ENCODE measurements around the gene USF1. TPM values are rescaled to one million over a fixed set of nuclear protein-coding genes. Genes with fewer than 3 reads are reported as not detected.

Gene USF1
- total RNA-seq, 1 donor from 2014 or later, result 45.9 TPM

DNA sequence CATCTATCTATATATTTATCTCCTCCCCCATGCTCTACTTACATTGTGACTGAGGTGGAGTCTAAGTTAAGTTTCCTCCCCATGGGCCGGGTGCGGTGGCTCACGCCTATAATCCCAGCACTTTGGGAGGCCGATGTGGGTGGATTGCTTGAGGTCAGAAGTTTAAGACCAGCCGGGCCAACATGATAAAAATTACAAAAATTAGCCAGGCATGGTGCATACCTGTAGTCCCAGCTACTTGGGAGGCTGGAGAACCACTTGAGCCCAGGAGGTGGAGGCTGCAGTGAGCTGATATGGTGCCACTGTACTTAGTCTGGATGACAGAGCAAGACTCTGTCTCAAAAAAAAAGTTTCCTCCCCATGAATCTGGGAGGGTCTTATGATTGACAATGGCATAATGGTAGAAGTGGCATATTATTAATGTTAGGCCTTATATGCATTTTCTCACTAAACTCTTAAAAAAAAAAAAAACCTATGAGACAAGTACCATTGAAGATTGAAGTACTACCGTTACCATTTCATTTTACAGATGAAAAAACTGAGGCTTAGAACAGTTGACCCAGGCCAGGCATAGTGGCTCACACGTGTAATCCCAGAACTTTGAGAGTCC lies 36.1 kb downstream of the USF1 start:
- Histone ChIP-seq H3K4me3 (ENCODE audit: low read depth, low read length) (no peak overlapping the region), H3K36me3 (ENCODE audit: control insufficient read depth, insufficient read depth, low read length) (no peaks in the 10 kb centered on the region), H3K27me3 (ENCODE audit: control insufficient read depth, insufficient read depth, low read length) (no peaks in the 10 kb centered on the region)
- DNase-seq (ENCODE audit: low read depth), result no peak
- no peak for TF ChIP-seq CTCF (IDR thresholded peaks at IDR 0.05; ENCODE audit: insufficient read depth, low read length, poor library complexity, severe bottlenecking)

- Histone ChIP-seq H3K27me3 (ENCODE audit: control insufficient read depth, insufficient read depth, low read length) (no peaks in the 10 kb centered on the region), H3K4me3 (ENCODE audit: low read depth, low read length) (no peak overlapping the region), H3K36me3 (ENCODE audit: control insufficient read depth, insufficient read depth, low read length) (no peaks in the 10 kb centered on the region)
- no peak for DNase-seq (ENCODE audit: low read depth)
- no peak for TF ChIP-seq CTCF (IDR thresholded peaks at IDR 0.05; ENCODE audit: insufficient read depth, low read length, poor library complexity, severe bottlenecking)
These were observed 36.8 kb downstream of the USF1 start for GRCh38 chr1:161008869-161009510.

DNA sequence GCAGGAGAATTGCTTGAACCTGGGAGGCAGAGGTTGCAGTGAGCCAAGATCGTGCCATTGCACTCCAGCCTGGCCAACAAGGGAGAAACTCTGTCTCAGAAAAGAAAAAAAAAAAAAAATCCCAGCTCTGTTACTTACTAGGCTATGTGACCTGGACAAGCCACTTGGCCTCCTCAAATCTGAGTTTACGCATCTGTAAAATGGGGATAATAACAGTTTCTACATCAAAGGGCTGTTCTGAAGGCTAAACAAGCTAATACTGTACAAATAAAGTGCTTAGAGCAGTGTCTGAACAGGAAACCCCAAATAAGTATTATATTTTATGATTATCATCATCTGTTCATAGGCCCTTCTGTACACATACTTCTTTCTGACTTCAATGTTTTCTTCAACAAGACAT lies 38.4 kb downstream of the USF1 start:
- H3K36me3 ChIP-seq (ENCODE audit: control insufficient read depth, insufficient read depth, low read length), result no peaks in the 10 kb centered on the region

GRCh38 chr1:161006563-161006962 lies 39.2 kb downstream of the USF1 start:
- no peak for TF ChIP-seq CTCF (IDR thresholded peaks at IDR 0.05; ENCODE audit: insufficient read depth, low read length, poor library complexity, severe bottlenecking)
- no peaks in the 10 kb centered on the region for H3K36me3 ChIP-seq (ENCODE audit: control insufficient read depth, insufficient read depth, low read length)
- DNase-seq (ENCODE audit: low read depth), result no peak

More for the DNA sequence above, 38.4 kb downstream of the USF1 start:
- DNase-seq (ENCODE audit: low read depth), result no peak
- Histone ChIP-seq H3K27me3 (ENCODE audit: control insufficient read depth, insufficient read depth, low read length) (no peaks in the 10 kb centered on the region), H3K4me3 (ENCODE audit: low read depth, low read length) (no peak overlapping the region)
- no peak for TF ChIP-seq CTCF (IDR thresholded peaks at IDR 0.05; ENCODE audit: insufficient read depth, low read length, poor library complexity, severe bottlenecking)

GRCh38 chr1:161001525-161001924 lies 44.3 kb downstream of the USF1 start:
- H3K27me3 ChIP-seq (ENCODE audit: control insufficient read depth, insufficient read depth, low read length), result no peaks in the 10 kb centered on the region
- no peak overlapping the region for H3K4me3 ChIP-seq (ENCODE audit: low read depth, low read length)
- no peak for DNase-seq (ENCODE audit: low read depth)
- no peak for TF ChIP-seq CTCF (IDR thresholded peaks at IDR 0.05; ENCODE audit: insufficient read depth, low read length, poor library complexity, severe bottlenecking)
- H3K36me3 ChIP-seq (ENCODE audit: control insufficient read depth, insufficient read depth, low read length), result peaks cover 9% of the 10 kb centered on the region

More at GRCh38 chr1:161006563-161006962, 39.2 kb downstream of the USF1 start:
- no peaks in the 10 kb centered on the region for H3K27me3 ChIP-seq (ENCODE audit: control insufficient read depth, insufficient read depth, low read length)
- no peak overlapping the region for H3K4me3 ChIP-seq (ENCODE audit: low read depth, low read length)
